Hepatocyte (in vitro differentiated cells): ENCODE results near the gene ERBB2. TPM values are rescaled to one million over a fixed set of nuclear protein-coding genes. Genes with fewer than 3 reads are reported as not detected.
"Not testable (repeated sequence)": the region's sequence is repeated elsewhere in the genome, so short reads cannot be mapped to it uniquely, and the experiment has no call there.

Experiments
- DNase-seq: peaks from one replicate; pipeline ENCODE4 v3.0.0-alpha.2; 2016; ENCODE audit warnings: low spot score
- H2AFZ ChIP-seq: fragments of 200-600 bp; sonication (generic); 2 replicates; pipeline ENCODE4 v1.6.0; 2016; ENCODE audit warnings: antibody characterized with exemption, mild to moderate bottlenecking
- H3K27ac ChIP-seq: fragments of 200-600 bp; sonication (generic); 2 replicates; pipeline ENCODE4 v1.5.1; 2016; ENCODE audit warnings: mild to moderate bottlenecking
- H3K27me3 ChIP-seq: fragments of 200-600 bp; sonication (generic); 2 replicates; pipeline ENCODE4 v1.6.1; 2016
- H3K36me3 ChIP-seq: fragments of 200-600 bp; sonication (generic); replicated peaks from 2 replicates; pipeline ENCODE4 v1.5.1; 2016; ENCODE audit warnings: low read depth; ENCODE audit not compliant: insufficient read depth
- H3K4me1 ChIP-seq: fragments of 200-600 bp; sonication (generic); 2 replicates; pipeline ENCODE4 v1.5.1; 2016; ENCODE audit warnings: mild to moderate bottlenecking, moderate library complexity; ENCODE audit not compliant: insufficient read depth
- H3K4me2 ChIP-seq: fragments of 200-600 bp; sonication (generic); 2 replicates; pipeline ENCODE4 v1.6.0; 2016
- H3K4me3 ChIP-seq: fragments of 200-600 bp; sonication (generic); 2 replicates; pipeline ENCODE4 v1.5.1; 2016; ENCODE audit warnings: mild to moderate bottlenecking
- H3K79me2 ChIP-seq: fragments of 200-600 bp; sonication (generic); 2 replicates; pipeline ENCODE4 v1.6.0; 2017; ENCODE audit warnings: mild to moderate bottlenecking
- H3K9me2 ChIP-seq: fragments of 200-600 bp; sonication (generic); replicated peaks from 2 replicates; pipeline ENCODE4 v1.6.0; 2017; ENCODE audit warnings: mild to moderate bottlenecking; ENCODE audit not compliant: insufficient read depth
- H3K9me3 ChIP-seq: fragments of 200-600 bp; sonication (generic); 2 replicates; pipeline ENCODE4 v1.5.1; 2016; ENCODE audit warnings: low read depth, mild to moderate bottlenecking
- H4K20me1 ChIP-seq: fragments of 200-600 bp; sonication (generic); 2 replicates; pipeline ENCODE4 v1.6.0; 2016; ENCODE audit warnings: mild to moderate bottlenecking; ENCODE audit not compliant: insufficient read depth, poor library complexity, severe bottlenecking
- EZH2 ChIP-seq: fragments of 200-600 bp; sonication (generic); IDR thresholded peaks from 2 replicates; pipeline ENCODE4 v1.6.1; 2016; ENCODE audit warnings: antibody characterized with exemption, mild to moderate bottlenecking, borderline replicate concordance
- EZH2phosphoT487 ChIP-seq: fragments of 200-600 bp; sonication (generic); IDR thresholded peaks from one replicate; pipeline ENCODE4 v1.6.1; 2018; ENCODE audit warnings: antibody characterized with exemption, mild to moderate bottlenecking, low read depth, moderate library complexity; ENCODE audit not compliant: unreplicated experiment, severe bottlenecking
- WGBS: methylation state at CpG from one replicate; pipeline ENCODE4 v1.1.6; 2016; ENCODE audit warnings: low lambda C conversion rate; ENCODE audit errors: missing lambda C conversion rate; 5-methylcytosine and 5-hydroxymethylcytosine counted together
- polyA plus RNA-seq: library from polyadenylated mRNA; unstranded; fragments of >200 nt; fragmentation: Nextera tagmentation; extraction: Ambion mirVana; gene quantifications from 2 replicates; pipeline ENCODE4 v1.2.1, GENCODE V29; 2016
- total RNA-seq: library from RNA; depleted of rRNA; stranded (reverse); fragments of >200 nt; gene quantifications from 2 replicates; pipeline ENCODE4 v1.2.3, GENCODE V29; 2014
- TF ChIP-seq, protein P1 (sequence below): fragments of 200-600 bp; sonication (generic); IDR thresholded peaks from 2 replicates; pipeline ENCODE4 v1.5.1; 2016; ENCODE audit warnings: antibody characterized with exemption, mild to moderate bottlenecking; ENCODE audit not compliant: poor library complexity

ERBB2 gene
- total and polyA plus RNA-seq, 2 experiments from 2014 or later, result 76.4 to 93.1 TPM

DNA sequence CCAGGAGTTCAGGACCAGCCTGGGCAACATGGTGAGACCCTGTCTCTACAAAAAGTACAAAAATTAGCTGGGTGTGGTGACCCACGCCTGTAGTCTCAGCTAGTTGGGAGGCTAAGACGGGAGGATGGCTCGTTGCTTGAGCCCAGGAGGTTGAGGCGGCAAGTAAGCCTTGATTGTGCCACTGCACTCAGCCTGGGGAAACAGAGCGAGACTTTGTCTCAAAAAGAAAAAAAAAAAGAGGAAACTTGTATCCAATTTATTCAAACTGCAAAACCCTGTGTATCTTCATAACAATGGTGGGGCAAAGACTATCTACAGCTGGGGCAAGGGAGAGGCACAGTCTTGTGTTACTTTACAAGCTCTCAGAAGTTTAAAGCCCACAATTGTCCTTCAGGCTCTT lies 59.3 kb downstream of the ERBB2 start:
- Histone ChIP-seq H3K4me1 (peaks cover 6% of the 10 kb centered on the region), H3K9me2 (no peaks in the 10 kb centered on the region), H3K27ac (no peak overlapping the region), H3K4me3 (no peak overlapping the region), H3K9me3 (no peaks in the 10 kb centered on the region), H3K36me3 (no peaks in the 10 kb centered on the region), H2AFZ (no peak overlapping the region), H3K27me3 (no peaks in the 10 kb centered on the region), H3K4me2 (no peak overlapping the region), H4K20me1 (no peaks in the 10 kb centered on the region), H3K79me2 (no peaks in the 10 kb centered on the region)
- no peak for DNase-seq
- TF ChIP-seq EZH2phosphoT487, result no peak
- no peak for TF ChIP-seq EZH2
- TF ChIP-seq, protein P1, sequence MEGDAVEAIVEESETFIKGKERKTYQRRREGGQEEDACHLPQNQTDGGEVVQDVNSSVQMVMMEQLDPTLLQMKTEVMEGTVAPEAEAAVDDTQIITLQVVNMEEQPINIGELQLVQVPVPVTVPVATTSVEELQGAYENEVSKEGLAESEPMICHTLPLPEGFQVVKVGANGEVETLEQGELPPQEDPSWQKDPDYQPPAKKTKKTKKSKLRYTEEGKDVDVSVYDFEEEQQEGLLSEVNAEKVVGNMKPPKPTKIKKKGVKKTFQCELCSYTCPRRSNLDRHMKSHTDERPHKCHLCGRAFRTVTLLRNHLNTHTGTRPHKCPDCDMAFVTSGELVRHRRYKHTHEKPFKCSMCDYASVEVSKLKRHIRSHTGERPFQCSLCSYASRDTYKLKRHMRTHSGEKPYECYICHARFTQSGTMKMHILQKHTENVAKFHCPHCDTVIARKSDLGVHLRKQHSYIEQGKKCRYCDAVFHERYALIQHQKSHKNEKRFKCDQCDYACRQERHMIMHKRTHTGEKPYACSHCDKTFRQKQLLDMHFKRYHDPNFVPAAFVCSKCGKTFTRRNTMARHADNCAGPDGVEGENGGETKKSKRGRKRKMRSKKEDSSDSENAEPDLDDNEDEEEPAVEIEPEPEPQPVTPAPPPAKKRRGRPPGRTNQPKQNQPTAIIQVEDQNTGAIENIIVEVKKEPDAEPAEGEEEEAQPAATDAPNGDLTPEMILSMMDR, result no peak
- 93% methylated on average over 5 of the region's 5 CpGs for WGBS

DNA sequence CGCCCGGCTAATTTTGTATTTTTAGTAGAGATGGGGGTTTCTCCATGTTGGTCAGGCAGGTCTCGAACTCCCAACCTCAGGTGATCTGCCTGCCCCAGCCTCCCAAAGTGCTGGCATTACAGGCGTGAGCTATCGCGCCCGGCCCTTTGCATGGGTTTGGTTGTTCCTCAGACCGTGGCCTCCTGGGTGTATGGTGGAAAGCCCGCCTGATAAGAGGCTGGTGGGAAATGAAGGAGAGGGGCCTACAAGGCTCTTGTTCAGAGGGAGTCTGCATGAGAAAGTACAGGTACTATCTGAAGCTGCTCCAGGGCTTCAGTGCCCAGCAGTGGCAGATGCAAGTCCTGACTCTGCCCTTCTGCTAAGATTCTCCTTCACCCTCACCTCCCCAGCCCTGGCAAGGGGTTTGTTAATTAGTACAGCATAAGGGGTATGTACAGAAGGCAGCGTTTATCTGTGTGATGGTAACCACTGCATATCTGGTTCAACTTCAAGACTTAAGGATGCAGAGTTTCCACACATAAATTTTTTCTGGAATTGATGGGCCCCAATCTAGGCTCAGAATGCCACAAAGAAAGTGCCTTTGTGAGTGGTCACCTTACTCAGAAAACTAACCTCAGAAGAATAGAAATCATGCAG lies 62.1 kb downstream of the ERBB2 start:
- DNase-seq, result no peak
- no peak overlapping the region for H3K27ac ChIP-seq
- H3K27me3 ChIP-seq, result no peaks in the 10 kb centered on the region
- no peak overlapping the region for H2AFZ ChIP-seq
- no peak overlapping the region for H3K4me3 ChIP-seq
- H4K20me1 ChIP-seq, result no peaks in the 10 kb centered on the region
- no peak for TF ChIP-seq EZH2
- no peak for TF ChIP-seq EZH2phosphoT487
- TF ChIP-seq, protein P1, result no peak
- no peaks in the 10 kb centered on the region for H3K79me2 ChIP-seq
- no peak overlapping the region for H3K4me2 ChIP-seq
- no peaks in the 10 kb centered on the region for H3K4me1 ChIP-seq
- H3K9me2 ChIP-seq, result no peaks in the 10 kb centered on the region
- no peaks in the 10 kb centered on the region for H3K36me3 ChIP-seq
- H3K9me3 ChIP-seq, result no peaks in the 10 kb centered on the region
- WGBS, result 95% methylated on average over 10 of the region's 10 CpGs

DNA sequence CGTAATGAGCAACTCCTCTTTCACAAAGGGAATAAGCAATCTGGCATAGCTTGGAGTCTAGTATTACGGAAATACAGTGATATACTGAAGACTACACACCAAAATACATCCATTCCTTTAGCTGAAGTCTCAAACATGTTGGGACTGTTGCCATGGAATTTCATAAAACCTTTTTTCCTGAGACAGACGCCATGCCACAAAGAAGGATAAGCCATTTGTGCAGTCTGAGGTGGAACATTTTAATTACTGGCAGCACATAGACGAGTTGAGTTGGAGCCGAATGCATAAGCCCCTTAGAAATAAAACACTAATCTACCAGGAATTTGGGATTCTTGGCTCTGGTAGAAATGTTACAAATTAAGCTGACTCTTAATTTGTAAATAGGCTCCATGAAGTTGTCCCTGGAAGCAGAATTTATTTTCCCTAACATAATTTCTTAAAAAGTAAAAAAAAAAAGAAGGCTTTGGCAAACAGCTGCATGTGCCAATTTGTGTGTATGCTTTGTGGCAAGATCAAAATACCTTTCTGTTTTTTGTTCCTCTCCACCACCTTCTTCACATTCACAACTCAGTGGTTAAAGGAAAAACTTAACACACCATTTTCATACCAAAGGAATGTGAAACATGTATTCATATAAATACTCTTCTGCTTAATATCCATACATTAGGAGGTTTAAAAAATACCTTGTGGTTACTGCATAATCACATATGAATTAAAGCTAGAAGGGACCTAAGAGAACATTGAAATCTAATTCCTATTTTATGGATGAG lies 63.4 kb downstream of the ERBB2 start:
- Histone ChIP-seq H3K9me3 (no peaks in the 10 kb centered on the region), H3K36me3 (no peaks in the 10 kb centered on the region), H3K4me2 (no peak overlapping the region), H3K4me1 (no peaks in the 10 kb centered on the region), H4K20me1 (no peaks in the 10 kb centered on the region), H3K9me2 (no peaks in the 10 kb centered on the region), H2AFZ (no peak overlapping the region), H3K27ac (no peak overlapping the region), H3K79me2 (no peaks in the 10 kb centered on the region), H3K27me3 (no peaks in the 10 kb centered on the region), H3K4me3 (no peak overlapping the region)
- WGBS, result 71% methylated on average over 5 of the region's 5 CpGs
- no peak for DNase-seq
- TF ChIP-seq EZH2phosphoT487 (no peak), EZH2 (no peak)
- TF ChIP-seq, protein P1, result no peak

DNA sequence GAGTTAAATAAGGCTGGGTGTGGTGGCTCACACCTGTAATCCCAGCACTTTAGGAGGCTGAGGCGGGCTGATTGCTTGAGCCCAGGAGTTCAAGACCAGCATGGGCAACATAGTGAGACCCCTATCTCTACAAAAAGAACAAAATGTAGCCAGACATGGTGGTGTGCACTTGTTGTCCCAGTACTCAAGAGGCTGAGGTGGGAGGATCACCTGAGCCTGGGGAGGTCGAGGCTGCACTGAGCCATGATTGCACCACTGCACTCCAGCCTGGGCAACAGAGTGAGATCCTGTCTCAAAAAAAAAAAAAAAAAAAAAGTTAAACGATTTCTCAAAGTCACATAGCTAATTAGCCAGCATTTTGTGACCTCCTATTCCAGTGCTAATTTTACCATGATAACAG lies 64.3 kb downstream of the ERBB2 start:
- 84% methylated on average over 3 of the region's 3 CpGs for WGBS
- H3K27ac ChIP-seq, H3K4me2 ChIP-seq, H3K4me3 ChIP-seq, DNase-seq, H4K20me1 ChIP-seq, H3K9me3 ChIP-seq, H3K27me3 ChIP-seq, H3K36me3 ChIP-seq, H3K79me2 ChIP-seq, H2AFZ ChIP-seq, H3K4me1 ChIP-seq, H3K9me2 ChIP-seq: not testable (repeated sequence)
